Measurements from ENCODE around the gene BARD1. TPM values are rescaled to one million over a fixed set of nuclear protein-coding genes. Genes with fewer than 3 reads are reported as not detected.

The BARD1 gene
- 10.2 TPM for polyA plus RNA-seq (2013, experiment 1 of 2)
- polyA plus RNA-seq (2013, experiment 2 of 2): 23.5 TPM

DNA sequence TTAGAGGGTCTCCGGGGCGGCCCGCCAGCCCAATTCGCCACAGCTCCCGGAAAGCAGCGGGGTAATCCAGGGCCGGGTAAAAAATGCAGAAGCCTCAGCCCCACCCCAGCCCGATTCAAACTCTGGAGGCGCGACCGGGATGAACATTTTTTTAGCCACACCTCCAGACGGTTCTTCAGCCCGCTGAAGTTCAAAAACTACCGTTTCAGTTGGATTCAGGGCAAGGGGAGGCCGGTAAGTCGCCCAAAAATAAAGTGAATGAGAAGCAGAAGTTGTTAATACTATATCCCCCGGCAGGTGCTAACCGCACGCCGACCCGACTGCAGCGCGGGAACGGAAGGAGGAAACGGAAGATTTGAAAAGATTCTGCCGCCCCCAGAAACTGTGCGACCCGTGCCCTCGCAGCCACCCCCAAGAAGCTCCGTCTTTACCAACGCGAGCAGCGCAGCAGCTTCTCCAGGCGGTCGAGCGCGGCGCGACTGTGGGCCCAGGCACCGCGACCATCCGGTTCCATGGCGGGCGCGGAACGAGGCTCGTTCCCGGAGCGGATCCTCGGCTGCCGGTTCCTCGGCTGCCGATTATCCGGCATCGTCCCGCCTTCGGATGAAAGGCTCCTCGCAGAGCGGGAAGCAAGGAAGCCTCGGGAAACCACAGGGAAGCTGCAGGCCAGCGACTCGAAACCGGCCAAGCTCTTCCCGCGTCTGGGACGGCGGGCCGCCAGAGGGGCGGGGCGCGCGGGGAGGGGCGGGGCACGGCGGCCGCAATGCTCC is at the start of gene BARD1:
Gene BARD1, minus strand, starts transcription at position 703 of the 770 bp plus-strand sequence. Its CDS starts 114 bp downstream, at position 589.
- WGBS, 2 experiments (ENCODE audit: insufficient coverage in 2 of 2): 0% methylated on average over 58 to 60 of the region's 76 CpGs
- peak within 1 kb of the TSS; percentile 55 for H3K27ac ChIP-seq (ENCODE audit: low read depth, low read length, severe bottlenecking)

DNA sequence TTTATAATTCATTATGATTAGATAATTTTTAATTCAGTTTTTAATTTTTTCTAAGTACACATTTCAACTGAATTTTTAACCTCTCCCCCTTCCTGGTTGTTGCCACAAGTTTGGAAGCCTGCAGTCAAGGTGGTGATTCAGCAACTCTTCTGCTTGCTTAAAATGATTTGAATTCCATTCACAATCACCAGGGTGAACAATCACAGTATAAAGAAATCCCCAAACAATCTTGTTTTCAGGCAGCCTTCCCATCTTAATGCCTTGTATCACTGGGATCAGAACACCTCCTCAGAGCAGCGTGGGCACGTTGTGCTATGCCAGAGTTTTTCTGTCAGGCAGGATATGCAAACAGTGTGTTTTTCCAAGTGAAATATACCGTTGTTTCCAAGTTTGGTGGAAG is 46.7 kb upstream of the BARD1 start:
- no peak overlapping the region for H3K4me3 ChIP-seq (ENCODE audit: extremely low read depth, insufficient read depth, low read length, poor library complexity, severe bottlenecking)

More for the DNA sequence above, at the start of gene BARD1:
- peak within 1 kb of the TSS; percentile 76 for H3K4me3 ChIP-seq (ENCODE audit: extremely low read depth, insufficient read depth, low read length, poor library complexity, severe bottlenecking)
- H3K9me3 ChIP-seq (ENCODE audit: control insufficient read depth, low read length): no peaks in the 10 kb centered on the region
- peaks cover 5% of the 10 kb centered on the region for H3K36me3 ChIP-seq (ENCODE audit: control insufficient read depth, insufficient read depth, low read length)
- H3K4me1 ChIP-seq (ENCODE audit: control insufficient read depth, insufficient read depth, low read length, poor library complexity, severe bottlenecking): peaks cover 10% of the 10 kb centered on the region

DNA sequence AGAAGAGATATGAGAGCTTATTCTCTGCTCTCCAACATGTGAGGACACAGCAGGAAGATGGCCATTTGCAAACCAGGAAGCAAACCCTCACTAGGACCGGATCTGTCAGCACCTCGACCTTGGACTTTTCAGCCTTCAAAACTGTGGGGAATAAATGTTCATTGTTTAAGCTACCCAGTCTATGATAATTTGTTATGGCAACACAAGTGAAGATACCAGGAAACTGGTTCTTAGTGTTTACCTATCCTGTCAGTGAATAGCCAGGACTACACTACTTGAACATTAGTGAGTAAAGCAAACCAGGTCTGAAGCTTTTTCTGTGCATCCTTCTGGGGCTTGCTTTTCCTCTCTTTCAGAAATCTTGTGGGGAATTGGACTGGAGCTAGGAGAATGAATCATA is 44.4 kb upstream of the BARD1 start:
- Histone ChIP-seq H3K4me3 (ENCODE audit: extremely low read depth, insufficient read depth, low read length, poor library complexity, severe bottlenecking) (no peak overlapping the region), H3K36me3 (ENCODE audit: control insufficient read depth, insufficient read depth, low read length) (no peaks in the 10 kb centered on the region), H3K27ac (ENCODE audit: low read depth, low read length, severe bottlenecking) (no peak overlapping the region), H3K4me1 (ENCODE audit: control insufficient read depth, insufficient read depth, low read length, poor library complexity, severe bottlenecking) (no peaks in the 10 kb centered on the region), H3K9me3 (ENCODE audit: control insufficient read depth, low read length) (no peaks in the 10 kb centered on the region)
- WGBS, 2 experiments (ENCODE audit: insufficient coverage in 2 of 2): no CpG with 5 or more reads among the region's 2 CpGs

More for the DNA sequence above, 46.7 kb upstream of the BARD1 start:
- Histone ChIP-seq H3K36me3 (ENCODE audit: control insufficient read depth, insufficient read depth, low read length) (no peaks in the 10 kb centered on the region), H3K27ac (ENCODE audit: low read depth, low read length, severe bottlenecking) (no peak overlapping the region), H3K4me1 (ENCODE audit: control insufficient read depth, insufficient read depth, low read length, poor library complexity, severe bottlenecking) (no peaks in the 10 kb centered on the region), H3K9me3 (ENCODE audit: control insufficient read depth, low read length) (no peaks in the 10 kb centered on the region)
- 80 to 94% methylated on average over 1 to 2 of the region's 3 CpGs for WGBS, 2 experiments (ENCODE audit: insufficient coverage in 2 of 2)

DNA sequence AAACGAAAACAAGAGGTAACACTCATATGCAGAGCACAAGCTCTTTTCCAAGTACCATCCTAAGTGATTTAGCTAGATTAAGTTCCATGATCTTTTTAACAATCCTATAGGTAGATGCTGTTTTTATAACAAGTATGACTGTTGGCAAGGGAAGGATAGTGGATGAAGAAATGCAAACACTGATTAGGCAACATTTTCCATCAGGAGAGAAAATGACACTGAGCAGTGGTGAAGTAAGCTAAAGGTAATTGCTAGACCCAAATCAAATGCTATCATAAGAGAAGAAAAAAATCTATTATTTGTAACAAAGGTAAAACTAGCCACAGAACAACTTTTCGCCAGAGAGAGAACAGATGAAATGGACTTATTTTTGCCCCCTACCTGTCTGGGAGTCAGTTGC is 34.3 kb upstream of the BARD1 start:
- Histone ChIP-seq H3K4me3 (ENCODE audit: extremely low read depth, insufficient read depth, low read length, poor library complexity, severe bottlenecking) (no peak overlapping the region), H3K9me3 (ENCODE audit: control insufficient read depth, low read length) (no peaks in the 10 kb centered on the region), H3K4me1 (ENCODE audit: control insufficient read depth, insufficient read depth, low read length, poor library complexity, severe bottlenecking) (no peaks in the 10 kb centered on the region), H3K36me3 (ENCODE audit: control insufficient read depth, insufficient read depth, low read length) (no peaks in the 10 kb centered on the region), H3K27ac (ENCODE audit: low read depth, low read length, severe bottlenecking) (no peak overlapping the region)
- no CpG with 5 or more reads among the region's 2 CpGs for WGBS, 2 experiments (ENCODE audit: insufficient coverage in 2 of 2)

DNA sequence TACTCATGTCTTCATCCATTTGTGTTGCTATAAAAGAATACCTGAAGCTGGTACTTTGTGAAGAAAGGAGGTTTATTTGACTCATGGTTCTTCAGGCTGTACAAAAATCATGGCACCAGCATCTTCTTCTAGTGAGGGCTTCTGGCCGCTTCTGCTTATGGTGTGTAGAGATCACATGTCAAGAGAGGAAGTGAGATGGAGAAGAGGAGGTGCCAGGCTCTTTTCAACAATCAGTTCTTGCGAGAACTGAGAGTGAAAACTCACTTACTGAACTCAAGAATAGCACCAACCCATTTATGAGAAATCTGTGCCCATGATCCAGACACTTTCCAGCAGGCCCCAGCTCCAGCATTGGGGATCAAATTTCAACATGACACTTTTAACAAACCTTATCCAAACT is 30.0 kb upstream of the BARD1 start:
- Histone ChIP-seq H3K4me1 (ENCODE audit: control insufficient read depth, insufficient read depth, low read length, poor library complexity, severe bottlenecking) (no peaks in the 10 kb centered on the region), H3K9me3 (ENCODE audit: control insufficient read depth, low read length) (no peaks in the 10 kb centered on the region), H3K27ac (ENCODE audit: low read depth, low read length, severe bottlenecking) (no peak overlapping the region), H3K36me3 (ENCODE audit: control insufficient read depth, insufficient read depth, low read length) (no peaks in the 10 kb centered on the region), H3K4me3 (ENCODE audit: extremely low read depth, insufficient read depth, low read length, poor library complexity, severe bottlenecking) (no peak overlapping the region)
- 90% methylated on average over 2 of the region's 2 CpGs; no CpG with 5 or more reads in 1 of the 2 experiments for WGBS, 2 experiments (ENCODE audit: insufficient coverage in 2 of 2)

DNA sequence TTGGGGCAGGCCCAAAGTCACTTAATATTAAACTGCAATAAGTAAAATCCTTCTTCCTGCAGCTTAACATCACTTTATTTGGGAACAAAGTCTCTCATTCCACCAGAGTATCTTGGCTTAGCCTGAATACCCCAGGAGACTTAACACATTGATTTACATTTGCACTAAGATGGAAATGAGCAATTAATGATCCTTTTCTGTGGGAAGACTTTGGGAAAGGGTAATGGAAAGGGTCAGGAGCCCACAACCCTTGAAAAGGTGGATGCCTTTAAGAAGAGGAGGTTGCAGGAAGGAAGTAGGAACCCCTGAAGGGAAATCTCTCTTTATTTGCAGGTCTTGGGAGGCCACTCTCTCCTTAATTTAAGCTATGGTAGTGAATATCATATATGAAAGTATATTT is 28.0 kb upstream of the BARD1 start:
- Histone ChIP-seq H3K9me3 (ENCODE audit: control insufficient read depth, low read length) (no peaks in the 10 kb centered on the region), H3K4me3 (ENCODE audit: extremely low read depth, insufficient read depth, low read length, poor library complexity, severe bottlenecking) (no peak overlapping the region), H3K4me1 (ENCODE audit: control insufficient read depth, insufficient read depth, low read length, poor library complexity, severe bottlenecking) (no peaks in the 10 kb centered on the region), H3K27ac (ENCODE audit: low read depth, low read length, severe bottlenecking) (no peak overlapping the region), H3K36me3 (ENCODE audit: control insufficient read depth, insufficient read depth, low read length) (no peaks in the 10 kb centered on the region)

DNA sequence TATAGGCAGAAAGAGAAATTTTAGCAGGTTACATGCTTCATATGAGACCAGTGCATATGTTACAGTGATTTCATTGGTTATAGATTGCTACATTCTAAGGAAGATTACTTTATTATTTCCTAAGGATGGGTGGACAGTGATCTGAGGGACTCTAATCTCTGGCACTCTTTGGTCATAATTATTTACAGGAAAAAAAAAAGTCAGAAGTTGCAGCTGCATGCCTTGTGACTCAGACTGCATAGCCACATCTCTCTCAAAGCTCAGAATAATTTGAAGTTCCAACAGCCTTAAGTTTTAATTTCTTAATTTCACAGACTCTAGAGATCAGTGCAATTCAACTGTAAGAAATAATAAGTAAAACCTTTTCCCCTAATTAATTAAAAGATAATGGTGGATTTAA is 27.1 kb upstream of the BARD1 start:
- no peak overlapping the region for H3K4me3 ChIP-seq (ENCODE audit: extremely low read depth, insufficient read depth, low read length, poor library complexity, severe bottlenecking)
- H3K36me3 ChIP-seq (ENCODE audit: control insufficient read depth, insufficient read depth, low read length): no peaks in the 10 kb centered on the region
- no peaks in the 10 kb centered on the region for H3K9me3 ChIP-seq (ENCODE audit: control insufficient read depth, low read length)
- H3K27ac ChIP-seq (ENCODE audit: low read depth, low read length, severe bottlenecking): no peak overlapping the region
- no peaks in the 10 kb centered on the region for H3K4me1 ChIP-seq (ENCODE audit: control insufficient read depth, insufficient read depth, low read length, poor library complexity, severe bottlenecking)

- Histone ChIP-seq H3K4me3 (ENCODE audit: extremely low read depth, insufficient read depth, low read length, poor library complexity, severe bottlenecking) (no peak overlapping the region), H3K36me3 (ENCODE audit: control insufficient read depth, insufficient read depth, low read length) (no peaks in the 10 kb centered on the region), H3K9me3 (ENCODE audit: control insufficient read depth, low read length) (no peaks in the 10 kb centered on the region), H3K4me1 (ENCODE audit: control insufficient read depth, insufficient read depth, low read length, poor library complexity, severe bottlenecking) (no peaks in the 10 kb centered on the region), H3K27ac (ENCODE audit: low read depth, low read length, severe bottlenecking) (no peak overlapping the region)
- WGBS, 2 experiments (ENCODE audit: insufficient coverage in 2 of 2): 75% methylated on average over 1 of the region's 5 CpGs; no CpG with 5 or more reads in 1 of the 2 experiments
Measured at GRCh38 chr2:214830794-214831346, 21.4 kb upstream of the BARD1 start.

DNA sequence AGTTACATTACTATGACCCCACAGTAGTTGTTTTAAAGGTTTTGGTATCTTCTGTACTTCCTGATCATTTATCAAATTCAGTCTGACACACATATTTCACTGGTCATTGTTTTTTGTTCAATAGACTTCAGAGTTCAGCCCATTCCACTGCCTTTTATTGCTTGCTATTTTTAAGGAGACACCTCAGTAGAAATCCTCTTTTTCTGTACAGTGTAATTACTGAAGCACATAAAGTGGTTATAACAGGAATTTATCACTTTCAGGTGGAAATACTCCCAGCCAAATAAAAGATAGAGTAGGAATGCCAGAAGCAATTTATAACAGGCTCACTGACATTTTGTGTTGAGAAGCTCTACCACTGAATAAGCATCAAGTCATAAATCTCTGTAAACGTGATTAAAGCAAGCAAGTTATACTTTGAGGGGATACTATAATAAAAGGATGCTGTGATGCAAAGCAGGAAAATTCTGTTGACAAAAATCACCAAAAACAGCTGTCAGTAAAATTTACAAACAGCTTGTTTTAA is 6.6 kb upstream of the BARD1 start:
- WGBS, 2 experiments (ENCODE audit: insufficient coverage in 2 of 2): no CpG with 5 or more reads among the region's 1 CpG
- H3K4me3 ChIP-seq (ENCODE audit: extremely low read depth, insufficient read depth, low read length, poor library complexity, severe bottlenecking): no peak overlapping the region
- no peaks in the 10 kb centered on the region for H3K9me3 ChIP-seq (ENCODE audit: control insufficient read depth, low read length)
- no peaks in the 10 kb centered on the region for H3K4me1 ChIP-seq (ENCODE audit: control insufficient read depth, insufficient read depth, low read length, poor library complexity, severe bottlenecking)
- no peaks in the 10 kb centered on the region for H3K36me3 ChIP-seq (ENCODE audit: control insufficient read depth, insufficient read depth, low read length)
- H3K27ac ChIP-seq (ENCODE audit: low read depth, low read length, severe bottlenecking): no peak overlapping the region

- Histone ChIP-seq H3K36me3 (ENCODE audit: control insufficient read depth, insufficient read depth, low read length) (peaks cover 5% of the 10 kb centered on the region), H3K9me3 (ENCODE audit: control insufficient read depth, low read length) (no peaks in the 10 kb centered on the region), H3K27ac (ENCODE audit: low read depth, low read length, severe bottlenecking) (no peak overlapping the region), H3K4me3 (ENCODE audit: extremely low read depth, insufficient read depth, low read length, poor library complexity, severe bottlenecking) (peak overlapping the region; percentile 76), H3K4me1 (ENCODE audit: control insufficient read depth, insufficient read depth, low read length, poor library complexity, severe bottlenecking) (peaks cover 10% of the 10 kb centered on the region)
- 92 to 98% methylated on average over 13 to 14 of the region's 14 CpGs for WGBS, 2 experiments (ENCODE audit: insufficient coverage in 2 of 2)
Measured at GRCh38 chr2:214810671-214811070, 1.2 kb upstream of the BARD1 start.

Measured in mesodermal cell (in vitro differentiated cells).